OCI-LY3 (cell line): ENCODE data around the gene NDRG4.

ENCODE experiments used
- H2AFZ ChIP-seq: fragments of 200-600, 300-600 bp; shearing (Covaris generic); 2 replicates; pipeline ENCODE4 v1.6.0; 2014; ENCODE audit warnings: antibody characterized with exemption, low read depth, low read length
- H3K27ac ChIP-seq: fragments of 200-600, 300-600 bp; sonication (generic); 2 replicates; pipeline ENCODE4 v1.5.1; 2014; ENCODE audit warnings: mild to moderate bottlenecking, low read length, moderate library complexity, mixed read lengths
- H3K27me3 ChIP-seq: fragments of 200-600, 300-600 bp; sonication (generic); 2 replicates; pipeline ENCODE4 v1.6.1; 2014; ENCODE audit warnings: low read depth, low read length, mixed read lengths
- H3K36me3 ChIP-seq: fragments of 200-600, 300-600 bp; sonication (generic); replicated peaks from 2 replicates; pipeline ENCODE3; 2014; ENCODE audit warnings: low read depth, low read length, mixed read lengths
- H3K4me1 ChIP-seq: fragments of 300-600, 200-600 bp; sonication (generic); 2 replicates; pipeline ENCODE4 v1.6.1; 2014; ENCODE audit warnings: low read length, mixed read lengths
- H3K4me2 ChIP-seq: fragments of 200-600, 300-600 bp; sonication (generic); 2 replicates; pipeline ENCODE4 v1.6.1; 2014; ENCODE audit warnings: low read length, mixed read lengths
- H3K4me3 ChIP-seq: fragments of 300-600, 200-600 bp; sonication (generic); 2 replicates; pipeline ENCODE4 v1.5.1; 2014; ENCODE audit warnings: antibody characterized with exemption, mild to moderate bottlenecking, low read length, moderate library complexity
- H3K79me2 ChIP-seq: fragments of 300-600, 200-600 bp; shearing (Covaris generic); 2 replicates; pipeline ENCODE4 v1.6.1; 2014; ENCODE audit warnings: mild to moderate bottlenecking, low read length, mixed read lengths
- H3K9ac ChIP-seq: fragments of 300-600, 200-600 bp; shearing (Covaris generic); 2 replicates; pipeline ENCODE4 v1.6.0; 2014; ENCODE audit warnings: mild to moderate bottlenecking, low read length, moderate library complexity
- H3K9me3 ChIP-seq: fragments of 200-600, 300-600 bp; shearing (Covaris generic); 2 replicates; pipeline ENCODE4 v1.6.1; 2014; ENCODE audit warnings: low read length, mixed read lengths; ENCODE audit not compliant: insufficient read depth
- H4K20me1 ChIP-seq: fragments of 200-600, 300-600 bp; sonication (generic); 2 replicates; pipeline ENCODE4 v1.6.1; 2016; ENCODE audit warnings: low read length, mixed read lengths; ENCODE audit not compliant: insufficient read depth
- CTCF ChIP-seq: fragments of 200-600, 300-600 bp; sonication (generic); IDR thresholded peaks from 2 replicates; pipeline ENCODE4 v1.5.1; 2014; ENCODE audit warnings: antibody characterized with exemption, low read length, low read depth
- EZH2phosphoT487 ChIP-seq: fragments of 200-600 bp; shearing (Covaris generic); IDR thresholded peaks from 2 replicates; pipeline ENCODE4 v1.6.1; 2018; ENCODE audit warnings: antibody characterized with exemption, mixed run types, low read depth

The NDRG4 gene

DNA sequence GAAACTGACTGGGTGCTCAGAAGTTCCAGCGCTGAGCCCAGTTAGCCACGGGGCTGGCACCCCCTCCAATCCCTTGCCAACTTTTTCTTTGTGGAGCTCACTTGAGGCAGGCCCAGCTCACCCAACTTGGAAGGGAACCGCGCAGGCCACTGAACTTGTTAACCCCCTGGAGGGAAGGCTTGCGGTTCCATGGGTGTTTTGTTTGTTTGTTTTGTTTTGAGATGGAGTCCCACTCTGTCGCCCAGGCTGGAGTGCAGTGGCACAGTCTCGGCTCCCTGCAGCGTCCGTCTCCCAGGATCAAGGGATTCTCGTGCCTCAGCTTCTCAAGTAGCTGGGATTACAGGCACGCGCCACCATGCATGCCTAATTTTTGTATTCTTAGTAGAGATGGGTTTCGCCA is 34.1 kb upstream of the NDRG4 start:
- Histone ChIP-seq H3K9me3 (no peaks in the 10 kb centered on the region), H3K27me3 (no peaks in the 10 kb centered on the region), H3K4me2 (no peak overlapping the region), H3K36me3 (no peaks in the 10 kb centered on the region), H3K4me3 (no peak overlapping the region), H3K79me2 (no peaks in the 10 kb centered on the region), H3K4me1 (no peaks in the 10 kb centered on the region), H2AFZ (no peak overlapping the region), H3K27ac (no peak overlapping the region), H3K9ac (no peak overlapping the region), H4K20me1 (no peaks in the 10 kb centered on the region)
- TF ChIP-seq CTCF (no peak), EZH2phosphoT487 (no peak)

GRCh38 chr16:58466396-58466795 is 33.5 kb upstream of the NDRG4 start:
- no peaks in the 10 kb centered on the region for H3K27me3 ChIP-seq
- no peak overlapping the region for H3K27ac ChIP-seq
- no peaks in the 10 kb centered on the region for H4K20me1 ChIP-seq
- no peak overlapping the region for H2AFZ ChIP-seq
- H3K4me2 ChIP-seq = no peak overlapping the region
- TF ChIP-seq EZH2phosphoT487 (no peak), CTCF (no peak)
- no peaks in the 10 kb centered on the region for H3K79me2 ChIP-seq
- no peaks in the 10 kb centered on the region for H3K36me3 ChIP-seq
- H3K4me1 ChIP-seq = no peaks in the 10 kb centered on the region
- no peak overlapping the region for H3K4me3 ChIP-seq
- H3K9ac ChIP-seq = no peak overlapping the region
- no peaks in the 10 kb centered on the region for H3K9me3 ChIP-seq

- no peak overlapping the region for H3K9ac ChIP-seq
- H3K27ac ChIP-seq = no peak overlapping the region
- no peaks in the 10 kb centered on the region for H3K79me2 ChIP-seq
- H3K36me3 ChIP-seq = no peaks in the 10 kb centered on the region
- no peak overlapping the region for H3K4me2 ChIP-seq
- H4K20me1 ChIP-seq = no peaks in the 10 kb centered on the region
- H3K4me1 ChIP-seq = no peaks in the 10 kb centered on the region
- no peaks in the 10 kb centered on the region for H3K9me3 ChIP-seq
- TF ChIP-seq EZH2phosphoT487 = no peak
- no peak for TF ChIP-seq CTCF
- H3K27me3 ChIP-seq = no peaks in the 10 kb centered on the region
- no peak overlapping the region for H2AFZ ChIP-seq
- no peak overlapping the region for H3K4me3 ChIP-seq
Measured at GRCh38 chr16:58467905-58468304, 32.0 kb upstream of the NDRG4 start.

GRCh38 chr16:58471209-58471975 is 28.6 kb upstream of the NDRG4 start:
- Histone ChIP-seq H3K36me3 (no peaks in the 10 kb centered on the region), H3K4me2 (no peak overlapping the region), H3K79me2 (no peaks in the 10 kb centered on the region), H3K4me3 (no peak overlapping the region), H4K20me1 (no peaks in the 10 kb centered on the region), H2AFZ (no peak overlapping the region), H3K4me1 (peaks cover 9% of the 10 kb centered on the region), H3K27ac (no peak overlapping the region), H3K27me3 (no peaks in the 10 kb centered on the region), H3K9ac (no peak overlapping the region), H3K9me3 (no peaks in the 10 kb centered on the region)
- TF ChIP-seq EZH2phosphoT487 (no peak), CTCF (no peak)
